ENCODE data around the gene MAMDC2.

DNA sequence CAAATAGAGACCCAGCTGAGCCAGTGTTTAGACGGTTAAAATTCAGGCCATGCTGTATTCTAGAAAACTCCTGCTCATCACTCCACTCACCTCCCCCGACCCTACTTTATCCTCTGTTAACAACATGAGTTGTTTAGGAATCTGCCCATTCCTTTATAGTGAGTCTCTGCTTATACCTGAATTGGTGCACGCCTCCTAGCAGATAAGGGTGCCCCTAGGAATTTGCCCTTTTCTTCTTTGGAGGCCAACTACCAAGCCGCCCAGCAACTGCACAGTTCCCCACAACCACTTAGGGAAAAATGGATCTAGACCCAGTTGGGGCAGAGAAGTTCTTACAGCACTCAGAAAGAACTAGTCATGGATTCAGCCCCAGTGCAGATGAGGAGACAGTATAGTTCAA is 102.3 kb downstream of the MAMDC2 start:
- TF ChIP-seq POLR2AphosphoS5 (IDR thresholded peaks at IDR 0.05; ENCODE audit: borderline replicate concordance, low read depth, low read length) = no peak
- TF ChIP-seq EZH2 (IDR thresholded peaks at IDR 0.05) = no peak
- no peak for TF ChIP-seq FOXP2 (optimal IDR thresholded peaks at IDR 0.05; ENCODE audit: control extremely low read depth, extremely low read length, insufficient read depth)

All from SK-N-MC (cell line).